HG03039 (cell line): Measurements from ENCODE around the gene ETNK1.
"Not testable (repeated sequence)": the region's sequence is repeated elsewhere in the genome, so short reads cannot be mapped to it uniquely, and the experiment has no call there.

Experiments used
- ATAC-seq: cut with Tn5 transposase; IDR thresholded peaks from one replicate; pipeline ENCODE4 v1.9.1; 2021; ENCODE audit warnings: mild to moderate bottlenecking, moderate library complexity; ENCODE audit not compliant: unreplicated experiment

The ETNK1 gene, protein sequence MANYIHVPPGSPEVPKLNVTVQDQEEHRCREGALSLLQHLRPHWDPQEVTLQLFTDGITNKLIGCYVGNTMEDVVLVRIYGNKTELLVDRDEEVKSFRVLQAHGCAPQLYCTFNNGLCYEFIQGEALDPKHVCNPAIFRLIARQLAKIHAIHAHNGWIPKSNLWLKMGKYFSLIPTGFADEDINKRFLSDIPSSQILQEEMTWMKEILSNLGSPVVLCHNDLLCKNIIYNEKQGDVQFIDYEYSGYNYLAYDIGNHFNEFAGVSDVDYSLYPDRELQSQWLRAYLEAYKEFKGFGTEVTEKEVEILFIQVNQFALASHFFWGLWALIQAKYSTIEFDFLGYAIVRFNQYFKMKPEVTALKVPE

DNA sequence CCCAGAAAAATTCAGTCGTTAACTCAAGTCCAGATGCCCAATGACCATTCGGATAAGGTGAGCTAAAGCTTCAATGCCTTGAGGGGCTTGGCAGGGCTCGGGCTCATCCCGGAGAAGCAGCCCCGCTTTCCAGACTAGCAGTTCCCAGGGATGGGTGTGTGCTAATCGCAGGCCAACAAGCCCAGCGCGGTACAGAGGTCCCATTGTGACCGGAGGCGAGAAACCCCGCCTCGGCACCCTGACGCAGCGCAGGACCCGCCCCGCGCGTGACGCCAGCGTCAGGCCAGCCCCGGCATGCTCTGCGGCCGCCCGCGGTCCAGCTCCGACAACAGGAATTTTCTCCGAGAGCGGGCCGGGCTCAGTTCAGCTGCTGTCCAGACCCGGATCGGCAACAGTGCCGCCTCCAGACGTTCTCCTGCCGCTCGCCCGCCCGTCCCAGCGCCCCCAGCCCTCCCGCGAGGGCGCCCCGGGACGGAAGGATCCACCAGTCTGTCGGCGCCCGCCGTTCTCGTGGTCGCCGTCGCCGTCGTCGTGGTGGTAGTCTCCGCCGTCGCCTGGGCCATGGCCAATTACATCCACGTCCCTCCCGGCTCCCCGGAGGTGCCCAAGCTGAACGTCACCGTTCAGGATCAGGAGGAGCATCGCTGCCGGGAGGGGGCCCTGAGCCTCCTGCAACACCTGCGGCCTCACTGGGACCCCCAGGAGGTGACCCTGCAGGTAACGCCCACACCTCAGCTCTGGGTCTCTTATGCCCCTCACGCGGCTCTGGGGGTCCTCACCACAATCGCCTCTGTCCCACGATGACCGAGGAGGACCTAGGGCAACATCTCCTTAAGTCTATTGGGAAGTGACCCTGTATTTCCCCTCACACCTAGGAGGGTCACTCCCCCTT is at the start of gene ETNK1:
TSS of gene ETNK1 (plus strand) at position 302 of the 892 bp plus-strand sequence. CDS start at position 562, 260 bp downstream.
- ATAC-seq, result peak; percentile 99

DNA sequence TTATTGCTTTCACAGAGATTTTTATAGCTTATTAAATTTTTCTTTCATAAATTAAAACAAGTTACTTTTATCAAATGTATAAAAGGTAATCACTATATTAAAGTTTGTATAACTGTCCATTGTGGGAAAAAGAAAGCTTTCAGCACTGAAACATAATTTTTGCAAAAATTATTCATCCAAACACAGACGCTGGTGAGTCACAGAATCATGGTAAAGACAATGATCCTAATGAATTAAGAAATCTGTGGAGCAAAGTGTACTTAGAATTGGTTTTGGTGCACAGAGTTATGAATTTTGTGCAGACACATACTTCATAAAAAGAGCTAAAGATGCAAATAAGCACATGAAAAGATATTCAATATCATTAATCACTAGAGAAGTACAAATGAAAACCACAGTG is 48.9 kb upstream of the ETNK1 start:
- no peak for ATAC-seq

DNA sequence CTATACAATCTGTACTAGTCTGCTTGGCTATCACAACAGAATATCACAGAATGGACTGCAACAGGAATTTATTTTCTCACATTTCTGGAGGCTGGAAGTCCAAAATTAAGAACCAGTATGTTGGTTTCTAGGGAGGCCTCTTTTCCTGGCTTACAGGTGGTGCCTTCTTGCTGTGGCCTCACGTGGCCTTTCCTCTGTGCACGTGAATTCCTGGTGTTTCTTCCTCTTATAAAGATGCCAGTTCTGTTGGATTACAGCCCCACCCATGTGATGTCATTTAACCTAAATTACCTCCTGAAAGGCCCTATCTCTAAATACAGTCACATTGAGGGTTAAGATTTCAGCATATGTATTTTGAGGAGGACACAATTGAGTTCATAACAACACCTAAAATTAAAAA is 48.5 kb upstream of the ETNK1 start:
- no peak for ATAC-seq

DNA sequence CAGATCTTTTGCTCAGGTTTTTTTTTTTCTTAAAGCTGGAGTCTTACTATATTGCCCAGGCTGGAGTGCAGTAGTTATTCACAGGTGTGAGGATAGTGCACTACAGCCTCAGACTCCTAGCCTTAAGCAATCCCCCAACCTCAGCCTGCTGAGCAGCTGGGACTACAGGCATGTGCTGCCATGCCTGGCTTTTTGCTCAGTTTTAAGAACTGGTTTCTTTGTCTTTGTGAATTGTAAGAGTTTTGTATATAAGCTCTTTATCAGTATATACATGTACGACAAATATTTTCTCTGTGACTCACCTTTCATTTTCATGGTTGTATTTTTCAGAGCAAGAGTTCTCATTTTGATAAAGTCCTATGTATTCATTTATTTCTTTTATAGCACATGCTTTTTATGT is 47.3 kb upstream of the ETNK1 start:
- no peak for ATAC-seq

DNA sequence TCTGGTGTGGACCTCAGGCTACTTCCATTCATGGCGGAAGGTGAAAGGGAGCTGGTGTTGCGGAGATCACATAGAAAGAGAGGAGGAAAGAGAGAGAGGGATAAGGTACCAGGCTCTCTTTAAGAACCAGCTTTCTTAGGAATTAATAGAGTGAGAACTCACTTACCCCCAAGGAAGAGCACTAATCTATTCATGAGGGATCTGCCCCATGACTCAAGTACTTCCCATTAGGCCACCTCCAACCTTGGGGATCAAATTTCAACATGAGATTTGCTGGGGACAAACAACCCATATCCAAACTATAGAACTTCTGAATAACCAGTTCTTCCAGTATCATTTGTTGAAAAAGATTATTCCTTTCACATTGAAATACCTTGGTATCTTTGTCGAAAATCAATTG is 46.6 kb upstream of the ETNK1 start:
- ATAC-seq, result no peak

DNA sequence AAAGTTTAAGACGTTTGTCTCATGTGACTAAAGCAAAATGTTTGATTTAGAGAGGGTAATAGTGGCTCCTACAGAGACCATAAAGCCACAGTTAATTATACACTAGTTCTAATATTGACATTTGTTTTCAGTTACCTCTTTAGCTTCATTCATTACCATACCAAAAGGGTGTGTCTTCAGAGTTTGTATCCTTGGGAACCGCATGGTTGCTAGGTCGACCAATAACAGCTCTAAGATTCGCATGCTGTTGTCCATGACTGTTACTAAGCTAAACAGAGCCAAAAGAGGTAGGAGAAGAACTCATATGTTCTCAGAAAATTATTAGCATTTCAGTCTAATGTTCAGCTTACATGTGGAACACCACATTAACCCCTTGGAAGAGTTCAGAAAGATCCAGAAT is 36.2 kb upstream of the ETNK1 start:
- ATAC-seq, result no peak

DNA sequence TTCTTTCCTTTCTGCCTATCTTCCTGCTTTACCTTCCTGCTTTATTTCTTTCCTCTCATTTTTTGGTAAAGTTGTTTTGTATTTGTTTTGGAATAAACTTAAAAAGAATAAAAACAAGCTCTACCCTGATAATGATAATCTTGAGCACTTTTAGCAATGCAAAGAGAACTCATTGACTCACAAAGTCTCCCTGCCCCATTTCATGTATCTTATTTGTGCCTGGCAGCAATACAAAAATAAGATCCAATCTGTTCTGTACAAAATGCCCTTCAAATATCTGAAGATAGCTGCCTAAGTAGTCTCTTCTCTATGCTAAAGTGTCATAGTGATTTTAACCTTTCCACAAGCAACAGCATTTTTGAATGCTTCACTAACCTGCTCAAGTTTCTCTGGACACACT is 31.1 kb upstream of the ETNK1 start:
- ATAC-seq, result no peak

DNA sequence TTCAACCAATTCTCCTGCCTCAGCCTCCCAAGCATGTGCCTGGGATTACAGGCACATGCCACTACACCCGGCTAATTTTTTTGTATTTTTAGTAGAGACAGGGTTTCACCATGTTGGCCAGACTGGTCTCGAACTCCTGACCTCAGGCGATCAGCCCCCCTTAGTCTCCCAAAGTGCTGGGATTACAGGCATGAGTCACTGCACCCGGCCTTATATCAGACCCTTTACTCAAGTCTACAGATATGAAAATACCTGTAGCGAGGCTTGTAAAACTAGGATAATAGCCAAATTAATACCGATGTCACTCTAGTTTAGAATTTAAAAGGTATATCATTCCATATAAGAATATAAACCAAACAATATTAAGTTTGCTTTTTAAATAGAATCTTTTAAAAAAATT is 27.4 kb upstream of the ETNK1 start:
- not testable (repeated sequence) for ATAC-seq

DNA sequence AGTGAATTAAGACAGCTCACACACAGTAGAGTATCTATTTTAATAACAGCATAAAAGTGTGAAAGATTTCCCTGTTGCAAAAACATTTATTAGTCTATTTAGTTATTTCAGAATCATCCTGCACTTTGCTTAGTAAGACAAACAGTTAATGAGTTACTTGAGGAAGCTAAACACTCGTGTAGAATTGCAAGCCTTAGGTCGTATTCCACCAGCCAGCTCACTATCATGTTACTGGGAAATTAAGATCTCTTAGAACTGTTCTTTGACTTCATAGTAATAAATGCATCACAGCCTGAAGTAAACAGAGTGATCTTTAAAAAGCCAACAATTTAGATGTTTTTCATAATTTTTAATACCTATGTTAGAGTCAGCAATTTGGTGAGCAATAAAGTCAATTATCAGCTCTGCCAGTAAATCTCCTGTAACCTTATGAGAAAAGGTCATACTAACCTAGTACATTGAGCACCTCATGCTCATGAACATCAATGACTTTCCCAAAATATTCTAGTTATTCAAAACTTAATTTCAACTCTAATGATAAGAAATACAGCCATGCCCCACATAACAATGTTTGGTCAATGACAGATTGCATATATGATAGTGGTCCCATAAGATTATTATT is 26.7 kb upstream of the ETNK1 start:
- ATAC-seq, result no peak

DNA sequence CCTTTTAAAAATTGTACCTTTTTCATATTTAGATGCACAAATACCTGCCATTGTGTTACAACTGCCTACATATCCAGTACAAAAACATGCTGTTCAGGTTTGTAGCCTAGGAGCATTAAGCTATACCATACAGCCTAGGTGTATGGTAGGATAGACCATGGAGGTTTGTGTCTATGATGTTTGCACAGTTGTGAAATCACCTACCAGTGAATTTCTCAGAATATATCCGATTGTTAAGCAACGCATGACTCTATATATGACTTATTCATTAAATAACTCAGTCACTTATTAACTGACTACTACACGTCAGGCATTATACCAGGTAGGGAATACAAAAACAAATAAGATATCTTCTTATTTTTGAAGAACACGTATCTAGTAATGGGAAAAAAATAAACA is 26.2 kb upstream of the ETNK1 start:
- ATAC-seq, result no peak

DNA sequence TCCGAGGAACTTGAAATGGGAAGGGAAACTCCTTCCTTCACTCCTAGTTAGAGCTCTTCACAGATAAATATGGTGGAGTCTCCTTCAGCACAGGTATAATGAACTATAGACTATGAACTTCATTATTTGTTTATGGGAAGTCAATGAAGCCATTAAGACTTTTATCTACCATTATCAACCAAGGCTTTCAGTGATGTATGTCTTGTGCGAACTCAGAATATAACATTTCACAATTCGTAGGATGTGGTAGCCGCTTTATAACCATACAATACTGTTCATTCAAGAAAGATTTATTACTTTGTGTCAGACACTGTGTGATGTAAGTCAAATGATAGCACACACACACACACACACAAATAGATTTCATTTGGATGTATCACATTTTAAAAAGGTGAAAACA is 24.8 kb upstream of the ETNK1 start:
- no peak for ATAC-seq

DNA sequence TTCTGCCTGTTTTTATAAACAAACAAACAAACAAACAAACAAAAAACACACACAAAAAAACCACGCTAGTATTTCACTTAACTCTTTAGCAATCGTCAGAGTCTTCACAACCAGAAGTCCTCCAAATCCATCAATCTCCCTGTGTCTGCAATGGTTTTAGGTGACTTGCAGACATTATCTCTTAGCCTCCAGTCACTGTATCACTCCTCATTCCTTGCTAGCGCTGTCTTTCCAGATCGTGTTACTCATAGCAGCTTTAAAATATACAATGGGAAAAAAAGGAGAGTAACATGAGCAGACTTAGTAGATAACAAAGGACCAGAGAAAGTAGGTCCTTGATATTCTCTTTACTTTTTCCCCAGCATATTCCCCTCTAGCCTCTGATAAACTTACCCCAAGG is 15.5 kb upstream of the ETNK1 start:
- no peak for ATAC-seq

DNA sequence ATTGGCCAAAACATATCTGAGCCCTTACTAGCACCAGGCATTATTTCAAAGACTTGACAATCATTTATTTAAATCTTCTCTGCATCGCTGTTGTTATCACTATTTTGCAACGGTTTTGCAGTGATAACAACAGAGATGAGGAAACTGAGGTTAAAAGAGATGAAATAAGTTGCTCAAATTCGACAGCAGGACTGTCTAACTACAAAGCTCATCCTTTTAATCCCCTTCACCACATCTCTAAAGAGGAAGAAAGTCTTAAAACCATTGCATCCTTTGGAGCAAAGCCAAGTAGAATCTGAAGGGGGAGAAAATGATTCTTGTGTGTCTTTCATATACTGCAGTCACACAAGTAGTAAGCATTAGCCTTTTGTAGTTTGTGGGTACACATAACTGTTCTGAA is 14.8 kb upstream of the ETNK1 start:
- no peak for ATAC-seq

DNA sequence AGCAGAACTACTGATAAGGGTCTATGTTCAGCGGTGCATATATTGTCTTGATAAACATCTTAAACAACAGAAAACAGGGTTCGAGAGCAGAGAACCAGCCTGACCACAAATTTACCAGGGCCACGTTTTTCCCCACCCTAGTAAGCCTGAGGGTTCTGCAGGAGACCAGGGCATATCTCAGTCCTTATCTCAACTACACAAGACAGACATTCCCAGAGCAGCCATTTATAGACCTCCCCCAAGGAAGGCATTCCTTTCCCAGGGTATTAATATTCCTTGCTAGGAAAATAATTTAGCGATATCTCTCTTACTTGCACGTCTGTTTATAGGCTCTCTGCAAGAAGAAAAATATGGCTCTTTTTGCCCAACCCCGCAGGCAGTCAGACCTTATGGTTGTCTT is 12.1 kb upstream of the ETNK1 start:
- not testable (repeated sequence) for ATAC-seq

DNA sequence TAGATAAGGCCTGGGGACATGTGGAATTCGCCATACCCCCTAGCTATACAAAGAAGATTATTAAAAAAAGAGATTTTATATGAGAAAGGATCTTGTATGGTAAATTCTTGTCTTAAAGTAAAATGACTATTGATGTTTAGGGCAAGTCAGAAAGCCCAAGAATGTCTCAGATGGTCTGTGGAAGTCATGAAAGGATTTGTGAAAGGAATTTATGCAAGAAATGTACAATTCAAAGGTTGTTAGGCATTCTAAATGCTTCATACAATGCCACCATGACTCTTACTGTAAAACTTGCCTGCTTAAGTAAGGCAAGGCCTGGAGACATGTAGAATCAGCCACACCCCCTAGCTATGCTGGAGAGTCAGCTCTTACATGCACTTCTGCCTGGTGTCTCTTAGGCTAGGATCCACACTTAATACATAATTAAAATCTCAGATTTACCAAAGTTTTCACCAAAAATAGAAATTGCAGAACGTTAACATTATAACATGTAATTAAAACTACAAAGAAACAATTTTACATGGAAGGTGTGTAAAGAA is 8.9 kb upstream of the ETNK1 start:
- no peak for ATAC-seq

DNA sequence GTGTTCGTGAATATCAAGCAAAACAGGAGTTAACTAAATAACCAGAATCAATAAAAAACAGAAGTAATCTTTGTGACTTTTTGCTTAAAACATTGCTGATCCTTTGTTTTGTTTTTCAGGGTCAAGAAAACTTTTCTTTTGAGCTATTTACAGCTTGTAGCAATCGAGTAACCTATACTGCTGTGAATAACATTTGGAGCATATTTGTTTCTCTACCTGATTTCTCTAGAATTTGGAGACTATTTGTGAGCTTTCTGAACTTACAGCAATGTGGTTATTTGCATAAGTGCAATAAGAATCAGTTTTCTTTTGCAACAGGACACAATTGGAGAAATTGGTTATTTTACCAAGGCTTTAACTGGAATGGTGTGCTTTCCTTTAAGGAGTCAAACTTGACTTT is 7.3 kb upstream of the ETNK1 start:
- ATAC-seq, result no peak

DNA sequence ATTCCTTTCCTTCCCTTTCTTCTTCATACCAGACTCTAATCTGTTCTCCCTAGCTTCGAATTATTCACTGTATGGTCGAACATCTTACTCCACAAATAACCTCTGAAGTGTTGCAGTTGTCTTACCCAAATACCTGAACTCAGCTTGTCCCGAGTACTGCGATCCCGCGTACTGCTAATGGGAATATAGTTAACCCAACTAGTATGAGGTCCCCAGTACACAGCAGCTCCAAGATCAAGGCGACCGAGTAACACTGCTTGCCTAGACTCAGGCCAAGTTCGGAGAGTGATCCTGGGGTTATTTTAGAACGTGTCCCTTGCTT is 462 bp upstream of the ETNK1 start:
- ATAC-seq, result no peak

DNA sequence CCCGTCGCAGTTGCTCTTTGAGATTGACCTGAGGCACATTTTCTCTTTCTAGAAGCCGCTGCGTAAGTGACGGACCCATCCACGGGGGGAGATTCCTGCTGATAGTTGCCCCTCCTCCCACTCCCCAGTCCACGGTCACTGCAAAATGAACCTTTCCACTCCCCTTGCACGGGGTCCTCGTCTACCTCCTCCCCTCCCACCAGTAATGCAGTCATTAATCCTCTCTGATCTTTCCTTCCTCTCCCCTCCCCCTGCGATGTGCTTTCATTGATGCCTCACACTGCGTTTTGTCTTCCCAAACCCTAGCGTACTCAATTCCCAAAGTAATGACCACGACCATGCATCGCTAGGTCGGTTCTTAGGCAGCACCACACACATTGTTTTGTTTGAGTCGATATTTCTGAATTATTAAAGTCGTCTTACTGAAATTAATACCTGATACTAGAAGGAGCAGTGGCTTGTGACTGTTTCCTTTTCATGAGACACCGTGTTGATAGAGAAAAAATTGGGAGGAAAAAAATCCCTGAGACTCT is 857 bp downstream of the ETNK1 start:
- ATAC-seq, result peak; percentile 21

DNA sequence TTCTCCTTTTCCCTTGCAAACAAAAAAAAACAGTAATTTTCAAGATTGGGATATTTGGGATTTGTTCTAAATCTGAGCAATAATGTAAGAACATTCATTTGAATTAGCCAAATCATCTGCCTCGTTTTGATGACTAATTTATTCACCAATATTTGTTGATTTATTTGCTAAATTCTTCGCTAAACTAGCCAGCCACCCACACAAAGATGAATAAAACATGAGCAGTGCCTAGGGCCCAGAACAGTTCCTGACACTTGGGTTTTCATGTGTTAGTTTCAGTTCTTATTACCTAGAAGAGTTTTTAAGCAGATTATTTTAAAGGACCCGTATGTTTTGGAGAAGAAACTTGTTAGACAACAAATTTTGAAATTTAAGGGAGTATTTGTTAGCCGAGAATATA is 1.4 kb downstream of the ETNK1 start:
- no peak for ATAC-seq

DNA sequence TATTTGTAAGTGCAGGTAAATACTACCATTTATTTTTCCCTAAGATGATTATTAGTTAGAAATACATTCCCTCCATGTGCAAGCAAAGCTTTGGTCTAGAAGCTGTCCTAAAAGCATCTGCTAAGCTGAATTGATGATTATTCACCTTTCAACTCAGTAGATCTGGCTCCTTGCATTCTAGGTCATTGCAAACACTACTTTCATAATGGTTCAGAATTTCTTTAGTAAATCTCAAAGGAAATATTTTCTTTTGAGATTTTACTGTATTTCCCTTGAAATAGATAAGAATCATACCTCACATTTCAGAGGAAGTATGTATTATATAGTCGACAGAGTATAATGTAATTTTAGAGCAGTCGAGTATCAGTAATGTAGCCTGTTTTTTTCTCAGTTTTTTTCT is 2.4 kb downstream of the ETNK1 start:
- no peak for ATAC-seq

DNA sequence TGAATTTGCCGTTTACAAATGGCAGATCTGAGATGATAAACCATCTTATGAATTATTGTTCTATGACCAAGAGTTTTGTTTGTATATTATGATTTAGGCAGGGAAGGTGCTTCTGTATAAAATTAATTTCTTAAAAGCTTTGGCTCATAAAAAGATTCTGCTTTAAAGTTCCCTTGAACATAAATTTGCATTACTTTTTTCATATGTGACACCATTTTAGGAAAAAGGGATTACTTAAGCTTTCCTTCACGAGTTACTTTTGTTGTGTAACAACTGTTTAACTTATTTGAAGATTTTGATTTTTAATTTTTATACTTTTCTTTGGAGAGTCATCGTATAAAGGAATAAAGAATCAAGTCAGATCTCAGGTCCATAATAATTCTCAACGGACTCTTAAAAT is 3.3 kb downstream of the ETNK1 start:
- no peak for ATAC-seq
